Skin of body (tissue), 2 donors: ENCODE data around the gene KCNIP1. TPM values are rescaled to one million over a fixed set of nuclear protein-coding genes. Genes with fewer than 3 reads are reported as not detected.
A peak's percentile ranks its signal among the peaks of the same experiment; 100 is the strongest.

Source experiments
- DNase-seq: peaks from one replicate; lab custom pipeline; 2025; lab: John Stamatoyannopoulos, UW
- total RNA-seq: library from RNA; depleted of rRNA; stranded (reverse); fragments of >200 nt; gene quantifications from one replicate; pipeline ENCODE4 v1.2.3, GENCODE V29; 2014

KCNIP1 gene
- total RNA-seq, 1 donor from 2014 or later, result 2.5 TPM

- no peak for DNase-seq
Measured at GRCh38 chr5:170628691-170629565, 125.1 kb downstream of the KCNIP1 start.

- DNase-seq, result no peak
Measured at GRCh38 chr5:170629566-170630175, 125.9 kb downstream of the KCNIP1 start.

- DNase-seq, result no peak
Measured at GRCh38 chr5:170630226-170630625, 126.4 kb downstream of the KCNIP1 start.

GRCh38 chr5:170630711-170631141 is 126.9 kb downstream of the KCNIP1 start:
- no peak for DNase-seq

- DNase-seq, result no peak
Measured at GRCh38 chr5:170631466-170632195, 127.8 kb downstream of the KCNIP1 start.

- no peak for DNase-seq
Measured at GRCh38 chr5:170632266-170632984, 128.6 kb downstream of the KCNIP1 start.

- no peak for DNase-seq
Measured at GRCh38 chr5:170632985-170633234, 129.1 kb downstream of the KCNIP1 start.

GRCh38 chr5:170633235-170634081 is 129.6 kb downstream of the KCNIP1 start:
- DNase-seq, result peak; percentile 95

- DNase-seq, result no peak
Measured at GRCh38 chr5:170634256-170634990, 130.6 kb downstream of the KCNIP1 start.

- DNase-seq, result no peak
Measured at GRCh38 chr5:170635706-170636105, 131.9 kb downstream of the KCNIP1 start.

- DNase-seq, result no peak
Measured at GRCh38 chr5:170636206-170636605, 132.4 kb downstream of the KCNIP1 start.

GRCh38 chr5:170636801-170637477 is 133.1 kb downstream of the KCNIP1 start:
- DNase-seq, result no peak

- DNase-seq, result no peak
Measured at GRCh38 chr5:170638051-170638450, 134.2 kb downstream of the KCNIP1 start.

- no peak for DNase-seq
Measured at GRCh38 chr5:170638454-170639220, 134.8 kb downstream of the KCNIP1 start.

- no peak for DNase-seq
Measured at GRCh38 chr5:170639221-170639925, 135.6 kb downstream of the KCNIP1 start.

- no peak for DNase-seq
Measured at GRCh38 chr5:170640731-170641588, 137.1 kb downstream of the KCNIP1 start.

GRCh38 chr5:170641589-170642031 is 137.8 kb downstream of the KCNIP1 start:
- no peak for DNase-seq
